ENCODE results near the gene SPINT4.

SPINT4 gene

GRCh38 chr20:45725134-45725533, 3.0 kb downstream of the SPINT4 start (continued):
- no peak for TF ChIP-seq SNAI2 (CRISPR knock-in tag; IDR thresholded peaks at IDR 0.05)

GRCh38 chr20:45727044-45727443, 4.9 kb downstream of the SPINT4 start:
- no peak for TF ChIP-seq PATZ1 (CRISPR knock-in tag; IDR thresholded peaks at IDR 0.05; ENCODE audit: borderline replicate concordance)
- no peak for TF ChIP-seq TOX (CRISPR knock-in tag; IDR thresholded peaks at IDR 0.05; ENCODE audit: borderline replicate concordance)
- no peak for TF ChIP-seq ZNF565 (CRISPR knock-in tag; conservative IDR thresholded peaks at IDR 0.05; ENCODE audit: low read depth)
- no peak for TF ChIP-seq RARB (CRISPR knock-in tag; IDR thresholded peaks at IDR 0.05)
- no peak for TF ChIP-seq TCF4 (CRISPR knock-in tag; IDR thresholded peaks at IDR 0.05; ENCODE audit: borderline replicate concordance)
- no peak for TF ChIP-seq ZNF8 (CRISPR knock-in tag; IDR thresholded peaks at IDR 0.05)
- no peak for ATAC-seq

GRCh38 chr20:45732199-45732598, 10.1 kb downstream of the SPINT4 start:
- ATAC-seq, result no peak
- TF ChIP-seq POU6F1 (CRISPR knock-in tag; IDR thresholded peaks at IDR 0.05; ENCODE audit: borderline replicate concordance, low read depth) (no peak), ZFP30 (CRISPR knock-in tag; IDR thresholded peaks at IDR 0.05) (no peak), TCF4 (CRISPR knock-in tag; IDR thresholded peaks at IDR 0.05; ENCODE audit: borderline replicate concordance) (no peak), SNAI2 (CRISPR knock-in tag; IDR thresholded peaks at IDR 0.05) (no peak), OSR1 (CRISPR knock-in tag; IDR thresholded peaks at IDR 0.05) (no peak), PATZ1 (CRISPR knock-in tag; IDR thresholded peaks at IDR 0.05; ENCODE audit: borderline replicate concordance) (no peak), RARB (CRISPR knock-in tag; IDR thresholded peaks at IDR 0.05) (no peak), ARNTL (CRISPR knock-in tag; IDR thresholded peaks at IDR 0.05; ENCODE audit: borderline replicate concordance, low read depth) (no peak), TOX (CRISPR knock-in tag; IDR thresholded peaks at IDR 0.05; ENCODE audit: borderline replicate concordance) (no peak), BACH2 (CRISPR knock-in tag; IDR thresholded peaks at IDR 0.05; ENCODE audit: borderline replicate concordance) (no peak), ZNF70 (CRISPR knock-in tag; IDR thresholded peaks at IDR 0.05) (no peak), ESRRG (CRISPR knock-in tag; IDR thresholded peaks at IDR 0.05) (no peak), ZNF8 (CRISPR knock-in tag; IDR thresholded peaks at IDR 0.05) (no peak), ZNF565 (CRISPR knock-in tag; conservative IDR thresholded peaks at IDR 0.05; ENCODE audit: low read depth) (no peak)

- no peak for ATAC-seq
- no peak for TF ChIP-seq ESRRG (CRISPR knock-in tag; IDR thresholded peaks at IDR 0.05)
- no peak for TF ChIP-seq SNAI2 (CRISPR knock-in tag; IDR thresholded peaks at IDR 0.05)
- no peak for TF ChIP-seq CSRNP3 (CRISPR knock-in tag; IDR thresholded peaks at IDR 0.05)
- no peak for TF ChIP-seq TOX (CRISPR knock-in tag; IDR thresholded peaks at IDR 0.05; ENCODE audit: borderline replicate concordance)
- TF ChIP-seq CREB5 (CRISPR knock-in tag; IDR thresholded peaks at IDR 0.05; ENCODE audit: low read depth), result no peak
- no peak for TF ChIP-seq ZFP30 (CRISPR knock-in tag; IDR thresholded peaks at IDR 0.05)
- no peak for TF ChIP-seq GLIS3 (CRISPR knock-in tag; IDR thresholded peaks at IDR 0.05)
- TF ChIP-seq ZFP3 (CRISPR knock-in tag; IDR thresholded peaks at IDR 0.05), result no peak
- no peak for TF ChIP-seq PPARA (CRISPR knock-in tag; IDR thresholded peaks at IDR 0.05; ENCODE audit: borderline replicate concordance)
- no peak for TF ChIP-seq TSHZ2 (CRISPR knock-in tag; IDR thresholded peaks at IDR 0.05)
- TF ChIP-seq ZNF565 (CRISPR knock-in tag; conservative IDR thresholded peaks at IDR 0.05; ENCODE audit: low read depth), result no peak
- no peak for TF ChIP-seq OSR1 (CRISPR knock-in tag; IDR thresholded peaks at IDR 0.05)
- no peak for TF ChIP-seq CSDC2 (CRISPR knock-in tag; IDR thresholded peaks at IDR 0.05)
- TF ChIP-seq ZNF70 (CRISPR knock-in tag; IDR thresholded peaks at IDR 0.05), result no peak
- no peak for TF ChIP-seq ISL1 (CRISPR knock-in tag; IDR thresholded peaks at IDR 0.05)
- TF ChIP-seq POU6F1 (CRISPR knock-in tag; IDR thresholded peaks at IDR 0.05; ENCODE audit: borderline replicate concordance, low read depth), result no peak
- TF ChIP-seq ARNTL (CRISPR knock-in tag; IDR thresholded peaks at IDR 0.05; ENCODE audit: borderline replicate concordance, low read depth), result no peak
- no peak for TF ChIP-seq TCF4 (CRISPR knock-in tag; IDR thresholded peaks at IDR 0.05; ENCODE audit: borderline replicate concordance)
Observed at GRCh38 chr20:45735552-45735951, 13.4 kb downstream of the SPINT4 start.
